Retinal pigment epithelial cell (primary cell): ENCODE data around the gene NCKAP5.

Source experiments
- DNase-seq: peaks from one replicate; pipeline ENCODE4 v3.0.0-alpha.2; 2010; ENCODE audit warnings: low read depth
- H3K4me3 ChIP-seq: 2 replicates; pipeline ENCODE4 v1.5.1; 2011; ENCODE audit warnings: mild to moderate bottlenecking, low read length, control low read depth, moderate library complexity
- TF ChIP-seq, protein P1 (sequence below): conservative IDR thresholded peaks from 2 replicates; pipeline ENCODE4 v1.5.1; 2011; ENCODE audit warnings: low read depth, low read length, control low read depth, inconsistent platforms

The NCKAP5 gene

DNA sequence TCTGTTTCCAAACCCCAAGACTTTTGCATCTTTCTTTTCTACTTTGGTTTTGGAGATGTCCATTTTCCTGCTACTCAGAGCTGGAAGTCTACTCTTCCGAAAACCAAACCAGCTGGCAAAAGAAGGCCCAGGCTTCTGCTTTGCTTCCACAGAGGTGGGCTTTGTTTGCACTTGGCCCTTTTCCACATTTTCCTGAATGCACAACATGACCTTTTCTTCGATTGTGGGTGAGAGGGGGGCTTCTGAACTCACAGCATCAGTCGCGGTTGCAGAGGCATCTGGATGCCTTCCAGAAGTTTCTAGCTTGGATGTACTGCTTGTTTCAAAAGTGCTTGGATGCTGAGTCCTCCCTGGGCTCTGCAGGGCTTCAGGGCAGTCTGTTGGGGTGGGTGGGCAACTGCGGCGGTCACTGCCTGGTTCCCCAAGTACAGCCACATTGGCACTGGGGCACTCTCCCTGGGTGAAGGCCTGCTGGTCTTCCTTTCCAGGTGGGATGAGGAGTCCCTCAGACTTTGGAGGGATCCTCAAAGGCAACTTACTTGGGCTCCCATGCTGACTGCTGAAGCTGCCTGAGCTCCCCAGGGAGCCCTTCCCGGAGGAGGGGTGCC lies 786.0 kb downstream of the NCKAP5 start:
- no peak for DNase-seq
- TF ChIP-seq, protein P1, sequence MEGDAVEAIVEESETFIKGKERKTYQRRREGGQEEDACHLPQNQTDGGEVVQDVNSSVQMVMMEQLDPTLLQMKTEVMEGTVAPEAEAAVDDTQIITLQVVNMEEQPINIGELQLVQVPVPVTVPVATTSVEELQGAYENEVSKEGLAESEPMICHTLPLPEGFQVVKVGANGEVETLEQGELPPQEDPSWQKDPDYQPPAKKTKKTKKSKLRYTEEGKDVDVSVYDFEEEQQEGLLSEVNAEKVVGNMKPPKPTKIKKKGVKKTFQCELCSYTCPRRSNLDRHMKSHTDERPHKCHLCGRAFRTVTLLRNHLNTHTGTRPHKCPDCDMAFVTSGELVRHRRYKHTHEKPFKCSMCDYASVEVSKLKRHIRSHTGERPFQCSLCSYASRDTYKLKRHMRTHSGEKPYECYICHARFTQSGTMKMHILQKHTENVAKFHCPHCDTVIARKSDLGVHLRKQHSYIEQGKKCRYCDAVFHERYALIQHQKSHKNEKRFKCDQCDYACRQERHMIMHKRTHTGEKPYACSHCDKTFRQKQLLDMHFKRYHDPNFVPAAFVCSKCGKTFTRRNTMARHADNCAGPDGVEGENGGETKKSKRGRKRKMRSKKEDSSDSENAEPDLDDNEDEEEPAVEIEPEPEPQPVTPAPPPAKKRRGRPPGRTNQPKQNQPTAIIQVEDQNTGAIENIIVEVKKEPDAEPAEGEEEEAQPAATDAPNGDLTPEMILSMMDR, result no peak
- no peak overlapping the region for H3K4me3 ChIP-seq

GRCh38 chr2:132780651-132781050 lies 787.6 kb downstream of the NCKAP5 start:
- no peak overlapping the region for H3K4me3 ChIP-seq
- DNase-seq, result no peak
- TF ChIP-seq, protein P1, result no peak

- H3K4me3 ChIP-seq, result no peak overlapping the region
- TF ChIP-seq, protein P1, result no peak
- no peak for DNase-seq
Measured at GRCh38 chr2:132779206-132779721, 789.0 kb downstream of the NCKAP5 start.

- TF ChIP-seq, protein P1, result no peak
- DNase-seq, result no peak
- no peak overlapping the region for H3K4me3 ChIP-seq
Measured at GRCh38 chr2:132776287-132776686, 792.0 kb downstream of the NCKAP5 start.

DNA sequence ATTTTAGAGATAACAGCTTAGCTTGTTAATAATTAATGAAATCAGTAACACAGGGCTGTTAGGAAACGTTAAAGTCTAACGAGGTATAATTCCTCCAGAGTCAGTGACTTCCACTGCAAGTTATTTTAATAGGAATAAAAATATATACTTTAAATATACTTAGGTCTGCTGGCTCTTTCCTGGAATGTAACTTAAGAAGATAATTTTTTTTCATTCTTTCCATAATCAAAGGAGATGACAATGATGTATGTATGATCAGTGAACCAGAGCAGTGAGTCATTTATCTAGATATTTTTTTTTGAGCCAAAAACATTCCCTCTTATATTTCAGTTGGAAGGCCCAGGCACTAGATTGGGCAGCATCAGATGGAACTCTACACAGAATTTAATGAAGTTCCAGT lies 794.1 kb downstream of the NCKAP5 start:
- TF ChIP-seq, protein P1, result no peak
- no peak for DNase-seq
- H3K4me3 ChIP-seq, result no peak overlapping the region

GRCh38 chr2:132773331-132773730 lies 794.9 kb downstream of the NCKAP5 start:
- TF ChIP-seq, protein P1, result no peak
- no peak for DNase-seq
- H3K4me3 ChIP-seq, result no peak overlapping the region

- H3K4me3 ChIP-seq, result no peak overlapping the region
- DNase-seq, result no peak
- TF ChIP-seq, protein P1, result no peak
Measured at GRCh38 chr2:132772340-132772739, 795.9 kb downstream of the NCKAP5 start.
